ENCODE measurements around the gene IL1RAPL2.

DNA sequence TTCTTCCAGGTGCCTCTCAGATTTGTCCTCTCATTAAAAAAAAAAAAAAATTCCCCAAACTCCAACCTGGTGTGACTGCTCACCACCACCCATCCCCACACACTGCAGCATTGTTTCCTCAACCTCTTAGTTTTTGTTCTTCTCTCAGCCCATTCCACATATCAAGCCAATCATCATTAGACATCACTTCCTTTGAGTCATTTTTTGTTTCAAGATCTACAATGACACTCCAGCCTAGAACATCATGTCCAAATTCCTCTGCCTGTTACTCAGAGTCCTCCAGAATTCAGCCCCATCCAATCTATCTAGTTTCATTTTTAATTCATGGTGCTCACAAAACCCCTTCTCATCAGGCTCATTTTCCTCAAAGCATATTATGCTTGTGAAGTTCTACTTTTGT is 917.0 kb downstream of the IL1RAPL2 start:
- TF ChIP-seq CTCF (IDR thresholded peaks at IDR 0.05; ENCODE audit: low read depth, low read length): no peak
- no peak for TF ChIP-seq EZH2phosphoT487 (IDR thresholded peaks at IDR 0.05; ENCODE audit: low read depth)

Measured in OCI-LY3 (cell line).